HG02642 (cell line): ENCODE measurements around the gene GLYAT.

ENCODE experiments used
- ATAC-seq: cut with Tn5 transposase; IDR thresholded peaks from one replicate; pipeline ENCODE4 v1.9.1; 2021; ENCODE audit warnings: mild to moderate bottlenecking; ENCODE audit not compliant: unreplicated experiment, poor library complexity

The GLYAT gene

GRCh38 chr11:58731819-58732218 lies at the start of gene GLYAT:
TSS of gene GLYAT (minus strand) at chr11:58731943. CDS start at chr11:58724496, 7,447 bp downstream.
- ATAC-seq, result no peak

- ATAC-seq, result no peak
These were observed 49.6 kb upstream of the GLYAT start for GRCh38 chr11:58781345-58781744.

GRCh38 chr11:58780578-58780977 lies 48.8 kb upstream of the GLYAT start:
- ATAC-seq, result no peak

- ATAC-seq, result no peak
These were observed 45.4 kb upstream of the GLYAT start for GRCh38 chr11:58776891-58777710.

GRCh38 chr11:58775066-58775708 lies 43.4 kb upstream of the GLYAT start:
- ATAC-seq, result no peak

- no peak for ATAC-seq
These were observed 42.4 kb upstream of the GLYAT start for GRCh38 chr11:58774164-58774593.

GRCh38 chr11:58773337-58773736 lies 41.6 kb upstream of the GLYAT start:
- ATAC-seq, result no peak

GRCh38 chr11:58772329-58773285 lies 40.9 kb upstream of the GLYAT start:
- ATAC-seq, result no peak

- no peak for ATAC-seq
These were observed 39.7 kb upstream of the GLYAT start for GRCh38 chr11:58771458-58771855.

GRCh38 chr11:58770627-58771457 lies 39.1 kb upstream of the GLYAT start:
- ATAC-seq, result no peak

GRCh38 chr11:58770166-58770565 lies 38.4 kb upstream of the GLYAT start:
- ATAC-seq, result no peak

GRCh38 chr11:58769308-58769707 lies 37.6 kb upstream of the GLYAT start:
- no peak for ATAC-seq

- no peak for ATAC-seq
These were observed 36.4 kb upstream of the GLYAT start for GRCh38 chr11:58768137-58768536.

- ATAC-seq, result no peak
These were observed 33.3 kb upstream of the GLYAT start for GRCh38 chr11:58765078-58765477.

GRCh38 chr11:58763120-58763490 lies 31.4 kb upstream of the GLYAT start:
- no peak for ATAC-seq

GRCh38 chr11:58762284-58763119 lies 30.8 kb upstream of the GLYAT start:
- ATAC-seq, result no peak

- no peak for ATAC-seq
These were observed 25.7 kb upstream of the GLYAT start for GRCh38 chr11:58757439-58757838.

- ATAC-seq, result no peak
These were observed 14.1 kb upstream of the GLYAT start for GRCh38 chr11:58745705-58746364.
